Stimulated activated naive CD4-positive, alpha-beta T cell treated with Interleukin-2 at 50 U/mL for 16 hours (primary cell): Measurements from ENCODE around the gene MATR3.
"Not testable (repeated sequence)": the region's sequence is repeated elsewhere in the genome, so short reads cannot be mapped to it uniquely, and the experiment has no call there.

Experiments used
- DNase-seq: peaks from one replicate; lab custom pipeline; 2025; lab: John Stamatoyannopoulos, UW

MATR3 gene

GRCh38 chr5:139293507-139294373 lies at the start of gene MATR3:
Gene MATR3 (plus strand): TSS chr5:139293740. CDS start chr5:139307416, 13,676 bp downstream.
- peak; percentile 90 for DNase-seq

GRCh38 chr5:139245637-139246339 lies 47.8 kb upstream of the MATR3 start:
- no peak for DNase-seq

- peak; percentile 63 for DNase-seq
Measured at GRCh38 chr5:139246394-139246793, 47.1 kb upstream of the MATR3 start.

GRCh38 chr5:139248826-139249453 lies 44.6 kb upstream of the MATR3 start:
- DNase-seq: no peak

- peak; percentile 14 for DNase-seq
Measured at GRCh38 chr5:139251281-139251687, 42.3 kb upstream of the MATR3 start.

- no peak for DNase-seq
Measured at GRCh38 chr5:139251695-139252288, 41.7 kb upstream of the MATR3 start.

GRCh38 chr5:139253115-139253514 lies 40.4 kb upstream of the MATR3 start:
- DNase-seq: no peak

- no peak for DNase-seq
Measured at GRCh38 chr5:139256820-139257219, 36.7 kb upstream of the MATR3 start.

GRCh38 chr5:139262059-139262741 lies 31.3 kb upstream of the MATR3 start:
- DNase-seq: no peak

GRCh38 chr5:139262742-139263445 lies 30.6 kb upstream of the MATR3 start:
- DNase-seq: peak; percentile 57

GRCh38 chr5:139263536-139263935 lies 30.0 kb upstream of the MATR3 start:
- no peak for DNase-seq

GRCh38 chr5:139263946-139264345 lies 29.6 kb upstream of the MATR3 start:
- no peak for DNase-seq

GRCh38 chr5:139265001-139265400 lies 28.5 kb upstream of the MATR3 start:
- no peak for DNase-seq

GRCh38 chr5:139266236-139266635 lies 27.3 kb upstream of the MATR3 start:
- DNase-seq: no peak

GRCh38 chr5:139267481-139267880 lies 26.1 kb upstream of the MATR3 start:
- no peak for DNase-seq

- no peak for DNase-seq
Measured at GRCh38 chr5:139268364-139269202, 25.0 kb upstream of the MATR3 start.

GRCh38 chr5:139270718-139271117 lies 22.8 kb upstream of the MATR3 start:
- not testable (repeated sequence) for DNase-seq

- DNase-seq: no peak
Measured at GRCh38 chr5:139271201-139272027, 22.1 kb upstream of the MATR3 start.
